OCI-LY1 (cell line): ENCODE data around the gene OASL.

ENCODE experiments used
- H2AFZ ChIP-seq: fragments of 200-600 bp; sonication (generic), shearing (Covaris generic); 2 replicates; pipeline ENCODE4 v1.6.0; 2014; ENCODE audit warnings: antibody characterized with exemption, mild to moderate bottlenecking, low read length
- H3F3A ChIP-seq: fragments of 200-600 bp; sonication (generic), shearing (Covaris generic); 2 replicates; pipeline ENCODE4 v1.6.0; 2014; ENCODE audit warnings: mild to moderate bottlenecking, antibody characterized with exemption, low read length, moderate library complexity; ENCODE audit not compliant: insufficient read depth
- H3K27ac ChIP-seq: fragments of 200-600 bp; sonication (generic); 2 replicates; pipeline ENCODE4 v1.5.1; 2014; ENCODE audit warnings: low read length, mixed run types, mild to moderate bottlenecking, low read depth; ENCODE audit not compliant: poor library complexity, severe bottlenecking
- H3K27me3 ChIP-seq: fragments of 200-600 bp; sonication (generic); 2 replicates; pipeline ENCODE4 v1.6.0; 2014; ENCODE audit warnings: antibody characterized with exemption, mild to moderate bottlenecking, low read length, moderate library complexity; ENCODE audit not compliant: insufficient read depth
- H3K36me3 ChIP-seq: fragments of 200-600 bp; sonication (generic); 2 replicates; pipeline ENCODE4 v1.6.1; 2014; ENCODE audit warnings: mild to moderate bottlenecking, antibody characterized with exemption, low read length, moderate library complexity, mixed read lengths; ENCODE audit not compliant: insufficient read depth
- H3K4me1 ChIP-seq: fragments of 200-600 bp; sonication (generic); 2 replicates; pipeline ENCODE4 v1.5.1; 2014; ENCODE audit warnings: mild to moderate bottlenecking, low read length, moderate library complexity; ENCODE audit not compliant: insufficient read depth, severe bottlenecking
- H3K4me2 ChIP-seq: fragments of 200-600 bp; sonication (generic), shearing (Covaris generic); 2 replicates; pipeline ENCODE4 v1.6.1; 2014; ENCODE audit warnings: low read length
- H3K4me3 ChIP-seq: fragments of 200-600 bp; sonication (generic); 2 replicates; pipeline ENCODE4 v1.5.1; 2014; ENCODE audit warnings: low read length, low read depth, mild to moderate bottlenecking, mixed read lengths; ENCODE audit not compliant: poor library complexity, severe bottlenecking
- H3K79me2 ChIP-seq: fragments of 200-600 bp; shearing (Covaris generic); 2 replicates; pipeline ENCODE4 v1.6.1; 2016; ENCODE audit warnings: mixed run types, low read length, mixed read lengths; ENCODE audit not compliant: insufficient read depth
- H3K9ac ChIP-seq: fragments of 200-600 bp; sonication (generic), shearing (Covaris generic); 2 replicates; pipeline ENCODE4 v1.6.1; 2014; ENCODE audit warnings: mild to moderate bottlenecking, low read length, mixed read lengths
- H3K9me2 ChIP-seq: fragments of 200-600 bp; sonication (generic), shearing (Covaris generic); 2 replicates; pipeline ENCODE4 v1.6.1; 2014; ENCODE audit warnings: low read depth, mild to moderate bottlenecking, low read length, mixed read lengths
- H3K9me3 ChIP-seq: fragments of 200-600 bp; shearing (Covaris generic); 2 replicates; pipeline ENCODE4 v1.6.1; 2014; ENCODE audit warnings: low read length, mixed read lengths
- H4K20me1 ChIP-seq: fragments of 200-600 bp; sonication (generic), shearing (Covaris generic); 2 replicates; pipeline ENCODE4 v1.6.0; 2016; ENCODE audit warnings: mild to moderate bottlenecking, low read length; ENCODE audit not compliant: insufficient read depth
- EZH2 ChIP-seq: fragments of 200-600 bp; sonication (generic), shearing (Covaris generic); IDR thresholded peaks from 2 replicates; pipeline ENCODE4 v1.8.0; 2017; ENCODE audit warnings: borderline replicate concordance, mixed run types, mild to moderate bottlenecking, antibody characterized with exemption, low read length, moderate library complexity, mixed read lengths
- TF ChIP-seq, protein P1 (sequence below): fragments of 200-600 bp; sonication (generic), shearing (Covaris generic); IDR thresholded peaks from 2 replicates; pipeline ENCODE4 v1.5.1; 2017; ENCODE audit warnings: mild to moderate bottlenecking, antibody characterized with exemption, low read length, moderate library complexity, mixed read lengths

The OASL gene

GRCh38 chr12:120982659-120983058, 56.4 kb downstream of the OASL start:
- Histone ChIP-seq H3K79me2 (no peaks in the 10 kb centered on the region), H3K36me3 (no peaks in the 10 kb centered on the region), H3K4me1 (no peaks in the 10 kb centered on the region), H2AFZ (no peak overlapping the region), H3K27ac (no peak overlapping the region), H3K4me3 (no peak overlapping the region), H3K9me3 (no peaks in the 10 kb centered on the region), H4K20me1 (no peaks in the 10 kb centered on the region), H3K9me2 (no peaks in the 10 kb centered on the region), H3F3A (no peaks in the 10 kb centered on the region), H3K27me3 (peaks cover 7% of the 10 kb centered on the region; the same call in 1 of the 2 replicates), H3K4me2 (no peak overlapping the region), H3K9ac (no peak overlapping the region)
- TF ChIP-seq EZH2, result no peak
- TF ChIP-seq, protein P1, sequence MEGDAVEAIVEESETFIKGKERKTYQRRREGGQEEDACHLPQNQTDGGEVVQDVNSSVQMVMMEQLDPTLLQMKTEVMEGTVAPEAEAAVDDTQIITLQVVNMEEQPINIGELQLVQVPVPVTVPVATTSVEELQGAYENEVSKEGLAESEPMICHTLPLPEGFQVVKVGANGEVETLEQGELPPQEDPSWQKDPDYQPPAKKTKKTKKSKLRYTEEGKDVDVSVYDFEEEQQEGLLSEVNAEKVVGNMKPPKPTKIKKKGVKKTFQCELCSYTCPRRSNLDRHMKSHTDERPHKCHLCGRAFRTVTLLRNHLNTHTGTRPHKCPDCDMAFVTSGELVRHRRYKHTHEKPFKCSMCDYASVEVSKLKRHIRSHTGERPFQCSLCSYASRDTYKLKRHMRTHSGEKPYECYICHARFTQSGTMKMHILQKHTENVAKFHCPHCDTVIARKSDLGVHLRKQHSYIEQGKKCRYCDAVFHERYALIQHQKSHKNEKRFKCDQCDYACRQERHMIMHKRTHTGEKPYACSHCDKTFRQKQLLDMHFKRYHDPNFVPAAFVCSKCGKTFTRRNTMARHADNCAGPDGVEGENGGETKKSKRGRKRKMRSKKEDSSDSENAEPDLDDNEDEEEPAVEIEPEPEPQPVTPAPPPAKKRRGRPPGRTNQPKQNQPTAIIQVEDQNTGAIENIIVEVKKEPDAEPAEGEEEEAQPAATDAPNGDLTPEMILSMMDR, result no peak

GRCh38 chr12:120981407-120981941, 57.6 kb downstream of the OASL start:
- H2AFZ ChIP-seq, result no peak overlapping the region
- no peaks in the 10 kb centered on the region for H3K9me2 ChIP-seq
- H3K27me3 ChIP-seq, result peaks cover 7% of the 10 kb centered on the region; the same call in 1 of the 2 replicates
- H4K20me1 ChIP-seq, result no peaks in the 10 kb centered on the region
- H3K9me3 ChIP-seq, result no peaks in the 10 kb centered on the region
- no peak overlapping the region for H3K27ac ChIP-seq
- no peaks in the 10 kb centered on the region for H3K79me2 ChIP-seq
- no peak overlapping the region for H3K4me2 ChIP-seq
- H3K4me1 ChIP-seq, result no peaks in the 10 kb centered on the region
- TF ChIP-seq EZH2, result no peak
- TF ChIP-seq, protein P1, result no peak
- no peak overlapping the region for H3K9ac ChIP-seq
- H3K36me3 ChIP-seq, result no peaks in the 10 kb centered on the region
- H3K4me3 ChIP-seq, result no peak overlapping the region
- H3F3A ChIP-seq, result no peaks in the 10 kb centered on the region

DNA sequence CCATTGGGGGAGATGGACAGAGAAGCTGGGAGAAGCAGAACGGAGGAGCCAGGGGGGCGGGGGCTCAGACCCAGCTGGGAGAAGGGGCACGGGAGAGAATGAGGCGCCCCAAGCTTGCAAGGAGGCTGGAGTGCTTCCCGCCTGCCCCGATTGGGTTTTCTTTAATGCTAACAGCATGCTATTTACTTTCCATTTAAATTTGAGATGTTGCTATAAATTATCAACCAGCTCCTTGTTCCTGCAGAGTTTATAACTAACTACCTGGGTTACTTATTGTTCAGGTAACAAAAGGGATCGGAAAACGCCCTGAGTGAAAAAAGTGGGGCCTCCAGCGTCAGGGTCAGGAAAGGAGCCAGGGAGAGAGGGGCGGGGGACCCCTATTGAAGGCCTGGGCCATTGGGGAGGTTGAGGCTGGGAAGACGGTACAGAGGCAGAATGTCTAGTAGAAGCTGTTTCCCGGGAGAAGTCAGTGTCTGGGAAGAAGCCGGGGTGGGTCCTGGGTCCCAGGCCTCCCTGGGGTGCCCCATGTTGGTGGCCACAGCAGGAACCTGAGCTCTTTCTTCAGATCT, 58.2 kb downstream of the OASL start:
- Histone ChIP-seq H3K4me2 (no peak overlapping the region), H3K36me3 (no peaks in the 10 kb centered on the region), H3K4me1 (no peaks in the 10 kb centered on the region), H3F3A (no peaks in the 10 kb centered on the region), H2AFZ (no peak overlapping the region), H3K4me3 (no peak overlapping the region), H3K27me3 (peaks cover 7% of the 10 kb centered on the region; the same call in 1 of the 2 replicates), H3K9ac (no peak overlapping the region), H3K9me3 (no peaks in the 10 kb centered on the region), H3K27ac (no peak overlapping the region), H3K79me2 (no peaks in the 10 kb centered on the region), H4K20me1 (no peaks in the 10 kb centered on the region), H3K9me2 (no peaks in the 10 kb centered on the region)
- no peak for TF ChIP-seq EZH2
- TF ChIP-seq, protein P1, result no peak
